HUES6 (cell line): Measurements from ENCODE around the gene ZNF649.

Experiments
- H3K27ac ChIP-seq: 2 replicates; pipeline ENCODE4 v1.7.0; 2013; ENCODE audit warnings: low read depth, mild to moderate bottlenecking, low read length, inconsistent platforms
- H3K27me3 ChIP-seq: 2 replicates; pipeline ENCODE4 v1.6.1; 2013; ENCODE audit warnings: low read length; ENCODE audit not compliant: control insufficient read depth, insufficient read depth
- H3K36me3 ChIP-seq: 2 replicates; pipeline ENCODE4 v1.6.1; 2013; ENCODE audit warnings: low read length; ENCODE audit not compliant: control insufficient read depth, insufficient read depth
- H3K4me1 ChIP-seq: 2 replicates; pipeline ENCODE4 v1.6.1; 2013; ENCODE audit warnings: low read length; ENCODE audit not compliant: control insufficient read depth, insufficient read depth
- H3K4me3 ChIP-seq: 2 replicates; pipeline ENCODE4 v1.5.1; 2013; ENCODE audit warnings: low read depth, low read length
- H3K9ac ChIP-seq: one replicate; pipeline ENCODE4 v1.6.1; 2013; ENCODE audit warnings: mild to moderate bottlenecking, low read length
- H3K9me3 ChIP-seq: 2 replicates; pipeline ENCODE4 v1.6.1; 2013; ENCODE audit warnings: low read depth, low read length; ENCODE audit not compliant: control insufficient read depth, insufficient read depth

Gene ZNF649

DNA sequence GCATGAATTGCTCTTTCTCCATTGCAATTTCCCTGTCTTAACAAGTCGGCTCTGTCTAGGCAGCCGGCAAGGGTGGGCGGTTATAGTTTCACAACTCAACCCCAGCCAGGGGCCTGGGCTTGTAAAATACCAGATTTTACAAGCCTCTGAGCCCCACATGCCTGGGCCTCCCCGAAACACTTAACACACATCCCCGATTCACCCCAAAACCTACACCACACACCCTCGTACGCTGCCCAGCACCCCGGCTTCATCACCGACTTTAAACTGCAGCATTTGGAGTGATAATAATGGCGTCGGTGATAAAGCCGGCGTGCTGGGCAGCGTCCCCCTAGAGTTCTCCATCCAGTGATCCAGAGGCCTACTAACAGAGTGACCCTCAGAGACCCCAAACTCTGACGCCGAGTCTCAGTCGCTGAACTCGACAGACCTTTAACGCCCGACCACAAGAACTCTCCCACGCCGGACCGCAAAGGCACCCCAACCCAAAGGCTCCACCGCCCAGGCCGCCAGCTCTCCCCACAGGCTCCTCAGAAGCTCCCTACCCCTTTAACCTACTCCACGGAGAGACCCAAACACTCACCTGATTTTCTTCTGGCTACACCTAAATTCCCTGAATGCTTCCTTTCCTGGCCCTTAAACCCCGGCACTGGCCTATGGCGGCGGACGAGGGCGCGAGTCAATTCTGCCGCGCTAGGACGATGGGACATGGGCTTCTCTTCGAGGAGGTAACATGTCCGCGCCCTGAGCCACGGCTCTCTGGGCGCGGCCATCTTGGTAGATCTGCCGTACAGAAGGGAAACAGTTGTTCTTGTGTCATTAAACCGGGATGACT lies at the start of gene ZNF649:
Gene ZNF649, minus strand, starts transcription at position 687 of the 835 bp plus-strand sequence. CDS start 4,910 bp downstream, outside the sequence.
- H3K9me3 ChIP-seq: peaks cover 48% of the 10 kb centered on the region
- H3K4me3 ChIP-seq: peak within 1 kb of the TSS; percentile 96
- peak within 1 kb of the TSS; percentile 98 for H3K9ac ChIP-seq
- peaks cover 16% of the 10 kb centered on the region for H3K4me1 ChIP-seq
- H3K27ac ChIP-seq: peak within 1 kb of the TSS; percentile 97
- H3K36me3 ChIP-seq: peaks cover 43% of the 10 kb centered on the region
- H3K27me3 ChIP-seq: no peaks in the 10 kb centered on the region

GRCh38 chr19:51948975-51949374 lies 44.2 kb upstream of the ZNF649 start:
- no peak overlapping the region for H3K9ac ChIP-seq
- peaks cover 81% of the 10 kb centered on the region for H3K9me3 ChIP-seq
- no peaks in the 10 kb centered on the region for H3K27me3 ChIP-seq
- no peak overlapping the region for H3K4me3 ChIP-seq
- no peaks in the 10 kb centered on the region for H3K4me1 ChIP-seq
- no peak overlapping the region for H3K27ac ChIP-seq
- peaks cover 25% of the 10 kb centered on the region for H3K36me3 ChIP-seq

- no peak overlapping the region for H3K27ac ChIP-seq
- H3K9ac ChIP-seq: no peak overlapping the region
- H3K27me3 ChIP-seq: no peaks in the 10 kb centered on the region
- H3K4me3 ChIP-seq: no peak overlapping the region
- peaks cover 48% of the 10 kb centered on the region for H3K36me3 ChIP-seq
- H3K9me3 ChIP-seq: peaks cover 93% of the 10 kb centered on the region
- H3K4me1 ChIP-seq: no peaks in the 10 kb centered on the region
Measured at GRCh38 chr19:51946602-51947001, 41.8 kb upstream of the ZNF649 start.

DNA sequence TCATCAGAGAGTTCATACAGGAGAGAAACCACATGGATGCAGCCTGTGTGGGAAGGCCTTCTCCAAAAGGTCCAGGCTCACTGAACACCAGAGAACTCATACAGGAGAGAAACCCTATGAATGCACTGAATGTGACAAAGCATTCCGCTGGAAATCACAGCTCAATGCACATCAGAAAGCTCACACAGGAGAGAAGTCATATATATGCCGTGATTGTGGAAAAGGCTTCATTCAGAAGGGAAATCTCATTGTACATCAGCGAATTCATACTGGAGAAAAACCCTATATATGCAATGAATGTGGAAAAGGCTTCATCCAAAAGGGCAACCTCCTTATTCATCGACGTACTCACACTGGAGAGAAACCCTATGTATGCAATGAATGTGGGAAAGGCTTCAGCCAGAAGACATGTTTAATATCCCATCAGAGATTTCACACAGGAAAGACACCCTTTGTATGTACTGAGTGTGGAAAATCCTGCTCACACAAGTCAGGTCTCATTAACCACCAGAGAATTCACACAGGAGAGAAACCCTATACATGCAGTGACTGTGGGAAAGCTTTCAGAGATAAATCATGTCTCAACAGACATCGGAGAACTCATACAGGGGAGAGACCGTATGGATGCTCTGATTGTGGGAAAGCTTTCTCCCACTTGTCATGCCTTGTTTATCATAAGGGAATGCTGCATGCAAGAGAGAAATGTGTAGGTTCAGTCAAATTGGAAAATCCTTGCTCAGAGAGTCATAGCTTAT lies 40.2 kb upstream of the ZNF649 start:
- Histone ChIP-seq H3K4me3 (peak overlapping the region; percentile 14; the same call in 1 of the 2 replicates), H3K27ac (no peak overlapping the region), H3K4me1 (no peaks in the 10 kb centered on the region), H3K9ac (no peak overlapping the region), H3K36me3 (peaks cover 65% of the 10 kb centered on the region), H3K27me3 (no peaks in the 10 kb centered on the region), H3K9me3 (peaks cover 95% of the 10 kb centered on the region)

GRCh38 chr19:51938936-51939335 lies 34.1 kb upstream of the ZNF649 start:
- Histone ChIP-seq H3K4me1 (no peaks in the 10 kb centered on the region), H3K9me3 (peaks cover 74% of the 10 kb centered on the region), H3K27me3 (no peaks in the 10 kb centered on the region), H3K9ac (no peak overlapping the region), H3K27ac (no peak overlapping the region), H3K36me3 (peaks cover 96% of the 10 kb centered on the region), H3K4me3 (no peak overlapping the region)

GRCh38 chr19:51931921-51932320 lies 27.1 kb upstream of the ZNF649 start:
- Histone ChIP-seq H3K27ac (no peak overlapping the region), H3K27me3 (no peaks in the 10 kb centered on the region), H3K4me1 (no peaks in the 10 kb centered on the region), H3K36me3 (peaks cover 70% of the 10 kb centered on the region), H3K9ac (no peak overlapping the region), H3K4me3 (no peak overlapping the region), H3K9me3 (peaks cover 32% of the 10 kb centered on the region)

DNA sequence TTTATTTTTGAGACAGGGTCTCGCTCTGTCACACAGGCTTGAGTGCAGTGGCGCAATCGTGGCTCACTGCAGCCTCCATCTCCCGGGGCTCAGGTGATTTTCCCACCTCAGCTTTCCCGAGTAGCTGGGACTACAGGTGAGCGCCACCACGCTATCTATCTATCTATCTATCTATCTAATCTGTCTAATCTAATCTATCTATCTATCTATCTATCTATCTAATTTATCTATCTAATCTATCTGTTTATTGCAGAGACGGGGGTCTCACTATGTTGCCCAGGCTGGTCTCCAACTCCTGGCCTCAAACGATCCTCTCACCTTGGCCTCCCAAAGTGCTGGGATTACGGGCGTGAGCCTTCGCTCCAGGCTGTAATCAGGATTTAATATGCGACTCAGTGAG lies 23.0 kb upstream of the ZNF649 start:
- Histone ChIP-seq H3K27ac (no peak overlapping the region), H3K4me3 (peak overlapping the region; percentile 76), H3K27me3 (no peaks in the 10 kb centered on the region), H3K36me3 (peaks cover 34% of the 10 kb centered on the region), H3K9ac (peak overlapping the region; percentile 89), H3K4me1 (no peaks in the 10 kb centered on the region), H3K9me3 (peaks cover 33% of the 10 kb centered on the region)

- Histone ChIP-seq H3K9ac (peak within 1 kb of the TSS; percentile 89), H3K27me3 (no peaks in the 10 kb centered on the region), H3K27ac (peak within 1 kb of the TSS; percentile 72), H3K36me3 (peaks cover 26% of the 10 kb centered on the region), H3K9me3 (peaks cover 35% of the 10 kb centered on the region), H3K4me3 (peak within 1 kb of the TSS; percentile 76), H3K4me1 (no peaks in the 10 kb centered on the region)
Measured at GRCh38 chr19:51926784-51927741, 22.2 kb upstream of the ZNF649 start, which contains the start of gene ZNF613. TSS of gene ZNF613 (plus strand) at chr19:51927472. CDS start at chr19:51936221, 8,749 bp downstream.

DNA sequence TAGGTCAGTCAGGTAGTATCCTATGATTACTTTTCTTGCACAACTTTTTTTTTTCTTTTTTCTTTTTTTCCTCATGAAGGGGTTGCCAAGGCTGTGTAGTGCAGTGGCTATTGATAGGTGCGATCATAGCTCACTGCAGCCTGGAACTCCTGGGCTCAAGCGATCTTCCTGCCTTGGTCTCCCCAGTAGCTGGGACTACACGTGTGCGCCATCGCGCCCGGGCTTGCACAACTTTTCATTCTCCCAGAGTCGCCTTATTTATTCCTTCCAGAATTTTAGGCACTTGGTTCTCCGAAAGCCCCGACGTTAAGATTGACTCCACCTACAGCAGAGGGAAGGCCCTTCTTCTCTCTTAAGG lies 21.6 kb upstream of the ZNF649 start:
- Histone ChIP-seq H3K4me3 (peak overlapping the region; percentile 76), H3K9me3 (peaks cover 37% of the 10 kb centered on the region), H3K36me3 (peaks cover 19% of the 10 kb centered on the region), H3K27me3 (no peaks in the 10 kb centered on the region), H3K9ac (peak overlapping the region; percentile 89), H3K4me1 (no peaks in the 10 kb centered on the region), H3K27ac (peak overlapping the region; percentile 72; the same call in 1 of the 2 replicates)

- no peaks in the 10 kb centered on the region for H3K4me1 ChIP-seq
- H3K9me3 ChIP-seq: peaks cover 77% of the 10 kb centered on the region
- no peak overlapping the region for H3K9ac ChIP-seq
- no peaks in the 10 kb centered on the region for H3K36me3 ChIP-seq
- H3K27ac ChIP-seq: no peak overlapping the region
- no peak overlapping the region for H3K4me3 ChIP-seq
- no peaks in the 10 kb centered on the region for H3K27me3 ChIP-seq
Measured at GRCh38 chr19:51921949-51922348, 17.1 kb upstream of the ZNF649 start.
